ENCODE data around the gene FHOD3. TPM values are rescaled to one million over a fixed set of nuclear protein-coding genes. Genes with fewer than 3 reads are reported as not detected.

The FHOD3 gene
- total RNA-seq, 6 experiments from 2014 or later, result 0.44 to 1.2 (median 0.62) TPM

DNA sequence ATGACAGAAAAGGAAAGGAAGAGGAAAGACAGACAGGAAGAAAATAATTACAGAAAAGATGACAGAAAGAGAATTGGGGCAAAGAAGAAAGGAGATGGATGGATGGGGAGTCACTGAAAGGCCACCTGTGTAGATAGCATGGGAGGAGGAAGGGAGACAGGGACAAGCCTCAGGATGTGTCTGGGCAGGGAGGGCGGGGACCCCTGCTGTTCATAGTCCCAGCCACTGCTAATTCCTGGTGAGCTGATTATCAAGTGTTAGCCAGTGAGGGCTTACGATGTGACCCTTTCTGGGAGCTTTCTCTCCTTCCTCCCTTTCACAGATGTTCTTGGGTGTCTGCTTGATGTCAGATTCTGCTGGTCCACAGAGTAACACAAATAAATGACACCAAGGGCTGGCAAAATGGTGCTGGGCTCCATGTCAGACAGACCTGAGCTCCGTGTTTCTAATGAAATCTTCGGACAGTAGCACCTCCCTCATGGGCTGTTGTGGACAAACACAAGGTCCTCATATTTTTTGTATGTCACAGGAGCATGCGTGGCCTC lies 13.6 kb downstream of the FHOD3 start:
- Histone ChIP-seq H3K27ac (no peak overlapping the region), H3K4me3 (no peak overlapping the region), H3K4me1 (no peaks in the 10 kb centered on the region), H3K27me3 (no peaks in the 10 kb centered on the region), H3K36me3 (no peaks in the 10 kb centered on the region), H3K9me3 (no peaks in the 10 kb centered on the region)
- 78% methylated on average over 3 of the region's 5 CpGs for WGBS (ENCODE audit: insufficient coverage, low coverage, low lambda C conversion rate, missing lambda C conversion rate)
- intact Hi-C loops (cut with DNase I), result no loop called here
- ATAC-seq (no peak), DNase-seq (no peak)
- no peak for TF ChIP-seq POLR2A (IDR thresholded peaks at IDR 0.05)
- TF ChIP-seq, protein P1, sequence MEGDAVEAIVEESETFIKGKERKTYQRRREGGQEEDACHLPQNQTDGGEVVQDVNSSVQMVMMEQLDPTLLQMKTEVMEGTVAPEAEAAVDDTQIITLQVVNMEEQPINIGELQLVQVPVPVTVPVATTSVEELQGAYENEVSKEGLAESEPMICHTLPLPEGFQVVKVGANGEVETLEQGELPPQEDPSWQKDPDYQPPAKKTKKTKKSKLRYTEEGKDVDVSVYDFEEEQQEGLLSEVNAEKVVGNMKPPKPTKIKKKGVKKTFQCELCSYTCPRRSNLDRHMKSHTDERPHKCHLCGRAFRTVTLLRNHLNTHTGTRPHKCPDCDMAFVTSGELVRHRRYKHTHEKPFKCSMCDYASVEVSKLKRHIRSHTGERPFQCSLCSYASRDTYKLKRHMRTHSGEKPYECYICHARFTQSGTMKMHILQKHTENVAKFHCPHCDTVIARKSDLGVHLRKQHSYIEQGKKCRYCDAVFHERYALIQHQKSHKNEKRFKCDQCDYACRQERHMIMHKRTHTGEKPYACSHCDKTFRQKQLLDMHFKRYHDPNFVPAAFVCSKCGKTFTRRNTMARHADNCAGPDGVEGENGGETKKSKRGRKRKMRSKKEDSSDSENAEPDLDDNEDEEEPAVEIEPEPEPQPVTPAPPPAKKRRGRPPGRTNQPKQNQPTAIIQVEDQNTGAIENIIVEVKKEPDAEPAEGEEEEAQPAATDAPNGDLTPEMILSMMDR (IDR thresholded peaks at IDR 0.05), result no peak

- no peaks in the 10 kb centered on the region for H3K36me3 ChIP-seq
- 77% methylated on average over 2 of the region's 2 CpGs for WGBS (ENCODE audit: insufficient coverage, low coverage, low lambda C conversion rate, missing lambda C conversion rate)
- no peak for ATAC-seq
- TF ChIP-seq, protein P1 (IDR thresholded peaks at IDR 0.05), result no peak
- TF ChIP-seq POLR2A (IDR thresholded peaks at IDR 0.05), result no peak
- no peaks in the 10 kb centered on the region for H3K4me1 ChIP-seq
- no peaks in the 10 kb centered on the region for H3K9me3 ChIP-seq
- no peak for DNase-seq
- H3K27ac ChIP-seq, result no peak overlapping the region
- no peak overlapping the region for H3K4me3 ChIP-seq
- no peaks in the 10 kb centered on the region for H3K27me3 ChIP-seq
- intact Hi-C loops (cut with DNase I), result no loop called here
Measured at GRCh38 chr18:36312806-36313395, 15.4 kb downstream of the FHOD3 start.

DNA sequence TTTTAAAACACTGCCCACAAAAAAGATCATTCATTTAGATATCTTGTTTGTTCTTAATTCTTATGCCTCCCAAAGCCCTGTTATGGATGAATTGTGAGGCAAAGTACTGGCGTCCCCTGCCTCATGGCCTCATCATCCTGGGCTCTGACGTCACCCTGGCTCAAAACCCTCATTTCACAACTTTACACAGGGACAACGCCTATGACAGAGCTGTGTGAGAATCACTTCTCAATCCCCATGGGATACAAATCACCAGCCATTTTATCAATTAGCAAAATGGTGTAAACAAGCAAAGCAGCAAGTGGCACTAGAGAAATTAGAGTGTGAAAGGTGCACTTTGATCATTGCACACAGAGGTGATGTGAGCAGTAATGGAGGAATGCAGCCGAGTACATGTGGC lies 16.6 kb downstream of the FHOD3 start:
- DNase-seq, result no peak
- no peaks in the 10 kb centered on the region for H3K9me3 ChIP-seq
- no peak for TF ChIP-seq POLR2A (IDR thresholded peaks at IDR 0.05)
- TF ChIP-seq, protein P1 (IDR thresholded peaks at IDR 0.05), result no peak
- H3K4me1 ChIP-seq, result no peaks in the 10 kb centered on the region
- H3K27ac ChIP-seq, result no peak overlapping the region
- H3K4me3 ChIP-seq, result no peak overlapping the region
- WGBS (ENCODE audit: insufficient coverage, low coverage, low lambda C conversion rate, missing lambda C conversion rate), result 49% methylated on average over 4 of the region's 4 CpGs
- no peaks in the 10 kb centered on the region for H3K27me3 ChIP-seq
- intact Hi-C loops (cut with DNase I), result no loop called here
- H3K36me3 ChIP-seq, result no peaks in the 10 kb centered on the region
- no peak for ATAC-seq

GRCh38 chr18:36314754-36315153 lies 17.2 kb downstream of the FHOD3 start:
- no peak overlapping the region for H3K4me3 ChIP-seq
- no peak overlapping the region for H3K27ac ChIP-seq
- intact Hi-C loops (cut with DNase I), result no loop called here
- TF ChIP-seq, protein P1 (IDR thresholded peaks at IDR 0.05), result no peak
- no peak for TF ChIP-seq POLR2A (IDR thresholded peaks at IDR 0.05)
- H3K36me3 ChIP-seq, result no peaks in the 10 kb centered on the region
- no peaks in the 10 kb centered on the region for H3K4me1 ChIP-seq
- no peaks in the 10 kb centered on the region for H3K9me3 ChIP-seq
- ATAC-seq, result no peak
- H3K27me3 ChIP-seq, result no peaks in the 10 kb centered on the region
- DNase-seq, result no peak
- 51% methylated on average over 4 of the region's 4 CpGs for WGBS (ENCODE audit: insufficient coverage, low coverage, low lambda C conversion rate, missing lambda C conversion rate)
